Mesenchymal stem cell (in vitro differentiated cells and primary cell): ENCODE results near the gene TPR.

Experiments used
- DNase-seq: peaks from one replicate; pipeline ENCODE4 v3.0.0-alpha.2; 2013
- H2AFZ ChIP-seq: one replicate; pipeline ENCODE4 v1.6.1; 2013; ENCODE audit warnings: low read depth, mild to moderate bottlenecking, control low read depth, inconsistent platforms, low read length, moderate library complexity
- H2AK5ac ChIP-seq: 2 replicates; pipeline ENCODE4 v1.6.1; 2013; ENCODE audit warnings: low read length, moderate library complexity, mild to moderate bottlenecking, inconsistent platforms; ENCODE audit not compliant: severe bottlenecking
- H2BK120ac ChIP-seq: one replicate; pipeline ENCODE4 v1.6.1; 2013; ENCODE audit warnings: low read depth, mild to moderate bottlenecking, inconsistent platforms, low read length, moderate library complexity
- H2BK12ac ChIP-seq, 2 experiments: one replicate each; pipeline ENCODE4 v1.6.1; 2013; ENCODE audit warnings: inconsistent platforms in 2 of 2, low read length in 2 of 2, mild to moderate bottlenecking in 2 of 2, moderate library complexity in 2 of 2, control low read depth in 1 of 2
- H2BK15ac ChIP-seq: one replicate; pipeline ENCODE4 v1.6.1; 2013; ENCODE audit warnings: mild to moderate bottlenecking, low read depth, inconsistent platforms; ENCODE audit not compliant: poor library complexity, severe bottlenecking
- H2BK5ac ChIP-seq: 2 replicates; pipeline ENCODE4 v1.6.1; 2013; ENCODE audit warnings: low read depth, mild to moderate bottlenecking, low read length, control low read depth, inconsistent platforms; ENCODE audit not compliant: poor library complexity, severe bottlenecking
- H3K14ac ChIP-seq, 2 experiments: one replicate each; pipeline ENCODE4 v1.6.1; 2013; ENCODE audit warnings: inconsistent platforms in 2 of 2, low read length in 2 of 2, control low read depth in 1 of 2, mild to moderate bottlenecking in 1 of 2, moderate library complexity in 1 of 2
- H3K18ac ChIP-seq, 2 experiments: one replicate each; pipeline ENCODE4 v1.6.1; 2013; ENCODE audit warnings: inconsistent platforms in 2 of 2, low read length in 2 of 2, control low read depth in 1 of 2, low read depth in 1 of 2, mild to moderate bottlenecking in 1 of 2
- H3K23ac ChIP-seq, 2 experiments: one replicate each; pipeline ENCODE4 v1.6.1; 2013; ENCODE audit warnings: inconsistent platforms in 2 of 2, low read length in 2 of 2, mild to moderate bottlenecking in 2 of 2, moderate library complexity in 2 of 2, control low read depth in 1 of 2
- H3K27ac ChIP-seq: 2 replicates; pipeline ENCODE4 v1.5.1; 2013; ENCODE audit warnings: mild to moderate bottlenecking, moderate library complexity, low read length, control low read depth, inconsistent platforms; ENCODE audit not compliant: poor library complexity, severe bottlenecking
- H3K27me3 ChIP-seq, 2 experiments: 2 replicates each; pipeline versions ENCODE4 v1.6.1 to v1.7.0; 2013; ENCODE audit warnings: low read length in 2 of 2, mild to moderate bottlenecking in 2 of 2, moderate library complexity in 2 of 2, control low read depth in 1 of 2, inconsistent platforms in 1 of 2; ENCODE audit not compliant: control insufficient read depth in 1 of 2, insufficient read depth in 1 of 2
- H3K36me3 ChIP-seq, 2 experiments: 2 replicates each; pipeline versions ENCODE4 v1.6.1 to v1.7.0; 2013; ENCODE audit warnings: low read length in 2 of 2, control low read depth in 1 of 2, inconsistent platforms in 1 of 2, low read depth in 1 of 2, mild to moderate bottlenecking in 1 of 2; ENCODE audit not compliant: insufficient read depth in 2 of 2, control insufficient read depth in 1 of 2
- H3K4ac ChIP-seq, 2 experiments: one replicate each; pipeline ENCODE4 v1.6.1; 2013; ENCODE audit warnings: inconsistent platforms in 2 of 2, low read length in 2 of 2, mild to moderate bottlenecking in 2 of 2, moderate library complexity in 2 of 2, control low read depth in 1 of 2, low read depth in 1 of 2
- H3K4me1 ChIP-seq: 2 replicates; pipeline ENCODE4 v1.6.1; 2013; ENCODE audit warnings: low read depth, low read length, control low read depth; ENCODE audit not compliant: control insufficient read depth, insufficient read depth
- H3K4me2 ChIP-seq: 2 replicates; pipeline ENCODE4 v1.6.1; 2013; ENCODE audit warnings: low read length, mild to moderate bottlenecking, inconsistent platforms; ENCODE audit not compliant: poor library complexity, severe bottlenecking
- H3K4me3 ChIP-seq, 2 experiments: 2 replicates each; pipeline versions ENCODE4 v1.5.1 to v1.7.0; 2013; ENCODE audit warnings: low read length in 2 of 2, mild to moderate bottlenecking in 2 of 2, control low read depth in 1 of 2, low read depth in 1 of 2; ENCODE audit not compliant: insufficient read depth in 1 of 2
- H3K79me1 ChIP-seq: replicated peaks from 2 replicates; pipeline ENCODE4 v1.6.1; 2013; ENCODE audit warnings: mild to moderate bottlenecking, control low read depth, low read length, inconsistent platforms; ENCODE audit not compliant: poor library complexity, severe bottlenecking
- H3K9ac ChIP-seq: 2 replicates; pipeline ENCODE4 v1.7.0; 2013; ENCODE audit warnings: mild to moderate bottlenecking, low read length, moderate library complexity
- H3K9me3 ChIP-seq: 2 replicates; pipeline ENCODE4 v1.7.0; 2013; ENCODE audit warnings: mild to moderate bottlenecking, low read length; ENCODE audit not compliant: control insufficient read depth
- H4K8ac ChIP-seq: one replicate; pipeline ENCODE4 v1.6.1; 2013; ENCODE audit warnings: inconsistent platforms, mild to moderate bottlenecking, low read length, moderate library complexity
- H4K91ac ChIP-seq: one replicate; pipeline ENCODE4 v1.6.1; 2013; ENCODE audit warnings: mild to moderate bottlenecking, low read length, inconsistent platforms
- WGBS: methylation state at CpG from one replicate; pipeline ENCODE4 v1.1.7; 2013; ENCODE audit warnings: mixed read lengths; 5-methylcytosine and 5-hydroxymethylcytosine counted together

Gene TPR

DNA sequence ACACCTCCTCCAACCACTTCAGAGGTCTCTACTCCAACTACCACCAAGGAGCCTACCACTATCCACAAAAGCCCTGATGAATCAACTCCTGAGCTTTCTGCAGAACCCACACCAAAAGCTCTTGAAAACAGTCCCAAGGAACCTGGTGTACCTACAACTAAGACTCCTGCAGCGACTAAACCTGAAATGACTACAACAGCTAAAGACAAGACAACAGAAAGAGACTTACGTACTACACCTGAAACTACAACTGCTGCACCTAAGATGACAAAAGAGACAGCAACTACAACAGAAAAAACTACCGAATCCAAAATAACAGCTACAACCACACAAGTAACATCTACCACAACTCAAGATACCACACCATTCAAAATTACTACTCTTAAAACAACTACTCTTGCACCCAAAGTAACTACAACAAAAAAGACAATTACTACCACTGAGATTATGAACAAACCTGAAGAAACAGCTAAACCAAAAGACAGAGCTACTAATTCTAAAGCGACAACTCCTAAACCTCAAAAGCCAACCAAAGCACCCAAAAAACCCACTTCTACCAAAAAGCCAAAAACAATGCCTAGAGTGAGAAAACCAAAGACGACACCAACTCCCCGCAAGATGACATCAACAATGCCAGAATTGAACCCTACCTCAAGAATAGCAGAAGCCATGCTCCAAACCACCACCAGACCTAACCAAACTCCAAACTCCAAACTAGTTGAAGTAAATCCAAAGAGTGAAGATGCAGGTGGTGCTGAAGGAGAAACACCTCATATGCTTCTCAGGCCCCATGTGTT is 66.6 kb downstream of the TPR start:
- no peak overlapping the region for H2BK5ac ChIP-seq
- no peak overlapping the region for H2BK12ac ChIP-seq
- no peaks in the 10 kb centered on the region for H3K27me3 ChIP-seq
- H3K23ac ChIP-seq = no peak overlapping the region
- H2BK120ac ChIP-seq = no peak overlapping the region
- DNase-seq = no peak
- H3K4me1 ChIP-seq = no peaks in the 10 kb centered on the region
- no peak overlapping the region for H3K27ac ChIP-seq
- H4K8ac ChIP-seq = no peak overlapping the region
- WGBS = 90% methylated on average over 6 of the region's 6 CpGs
- no peaks in the 10 kb centered on the region for H3K9me3 ChIP-seq
- H3K36me3 ChIP-seq = peaks cover 0 to 51% of the 10 kb centered on the region in 2 experiments
- no peak overlapping the region for H3K9ac ChIP-seq
- no peak overlapping the region for H3K4me3 ChIP-seq
- no peak overlapping the region for H2BK15ac ChIP-seq
- H3K4ac ChIP-seq = no peak overlapping the region
- H3K79me1 ChIP-seq = no peaks in the 10 kb centered on the region
- no peak overlapping the region for H4K91ac ChIP-seq
- no peak overlapping the region for H3K4me2 ChIP-seq
- no peak overlapping the region for H3K14ac ChIP-seq
- no peak overlapping the region for H2AK5ac ChIP-seq
- no peak overlapping the region for H2AFZ ChIP-seq
- H3K18ac ChIP-seq = no peak overlapping the region

DNA sequence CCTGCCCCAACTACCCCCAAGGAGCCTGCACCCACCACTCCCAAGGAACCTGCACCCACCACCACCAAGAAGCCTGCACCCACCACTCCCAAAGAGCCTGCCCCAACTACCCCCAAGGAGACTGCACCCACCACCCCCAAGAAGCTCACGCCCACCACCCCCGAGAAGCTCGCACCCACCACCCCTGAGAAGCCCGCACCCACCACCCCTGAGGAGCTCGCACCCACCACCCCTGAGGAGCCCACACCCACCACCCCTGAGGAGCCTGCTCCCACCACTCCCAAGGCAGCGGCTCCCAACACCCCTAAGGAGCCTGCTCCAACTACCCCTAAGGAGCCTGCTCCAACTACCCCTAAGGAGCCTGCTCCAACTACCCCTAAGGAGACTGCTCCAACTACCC is 67.6 kb downstream of the TPR start:
- 97% methylated on average over 6 of the region's 6 CpGs for WGBS
- H2BK15ac ChIP-seq = no peak overlapping the region
- H3K79me1 ChIP-seq = no peaks in the 10 kb centered on the region
- H3K27me3 ChIP-seq = no peaks in the 10 kb centered on the region
- no peak overlapping the region for H3K18ac ChIP-seq
- no peak for DNase-seq
- H3K36me3 ChIP-seq = peaks cover 0 to 41% of the 10 kb centered on the region in 2 experiments
- H2BK12ac ChIP-seq = no peak overlapping the region
- no peak overlapping the region for H4K8ac ChIP-seq
- H3K9me3 ChIP-seq = no peaks in the 10 kb centered on the region
- no peak overlapping the region for H4K91ac ChIP-seq
- H2AFZ ChIP-seq = no peak overlapping the region
- no peak overlapping the region for H3K9ac ChIP-seq
- no peak overlapping the region for H2BK120ac ChIP-seq
- no peak overlapping the region for H3K4me2 ChIP-seq
- H3K23ac ChIP-seq = no peak overlapping the region
- H3K4me1 ChIP-seq = no peaks in the 10 kb centered on the region
- no peak overlapping the region for H2BK5ac ChIP-seq
- H3K4ac ChIP-seq = no peak overlapping the region
- no peak overlapping the region for H3K14ac ChIP-seq
- H3K4me3 ChIP-seq = no peak overlapping the region
- no peak overlapping the region for H2AK5ac ChIP-seq
- H3K27ac ChIP-seq = no peak overlapping the region

DNA sequence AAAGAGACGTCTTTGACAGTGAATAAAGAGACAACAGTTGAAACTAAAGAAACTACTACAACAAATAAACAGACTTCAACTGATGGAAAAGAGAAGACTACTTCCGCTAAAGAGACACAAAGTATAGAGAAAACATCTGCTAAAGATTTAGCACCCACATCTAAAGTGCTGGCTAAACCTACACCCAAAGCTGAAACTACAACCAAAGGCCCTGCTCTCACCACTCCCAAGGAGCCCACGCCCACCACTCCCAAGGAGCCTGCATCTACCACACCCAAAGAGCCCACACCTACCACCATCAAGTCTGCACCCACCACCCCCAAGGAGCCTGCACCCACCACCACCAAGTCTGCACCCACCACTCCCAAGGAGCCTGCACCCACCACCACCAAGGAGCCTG is 68.5 kb downstream of the TPR start:
- 95% methylated on average over 3 of the region's 3 CpGs for whole genome bisulfite sequencing

DNA sequence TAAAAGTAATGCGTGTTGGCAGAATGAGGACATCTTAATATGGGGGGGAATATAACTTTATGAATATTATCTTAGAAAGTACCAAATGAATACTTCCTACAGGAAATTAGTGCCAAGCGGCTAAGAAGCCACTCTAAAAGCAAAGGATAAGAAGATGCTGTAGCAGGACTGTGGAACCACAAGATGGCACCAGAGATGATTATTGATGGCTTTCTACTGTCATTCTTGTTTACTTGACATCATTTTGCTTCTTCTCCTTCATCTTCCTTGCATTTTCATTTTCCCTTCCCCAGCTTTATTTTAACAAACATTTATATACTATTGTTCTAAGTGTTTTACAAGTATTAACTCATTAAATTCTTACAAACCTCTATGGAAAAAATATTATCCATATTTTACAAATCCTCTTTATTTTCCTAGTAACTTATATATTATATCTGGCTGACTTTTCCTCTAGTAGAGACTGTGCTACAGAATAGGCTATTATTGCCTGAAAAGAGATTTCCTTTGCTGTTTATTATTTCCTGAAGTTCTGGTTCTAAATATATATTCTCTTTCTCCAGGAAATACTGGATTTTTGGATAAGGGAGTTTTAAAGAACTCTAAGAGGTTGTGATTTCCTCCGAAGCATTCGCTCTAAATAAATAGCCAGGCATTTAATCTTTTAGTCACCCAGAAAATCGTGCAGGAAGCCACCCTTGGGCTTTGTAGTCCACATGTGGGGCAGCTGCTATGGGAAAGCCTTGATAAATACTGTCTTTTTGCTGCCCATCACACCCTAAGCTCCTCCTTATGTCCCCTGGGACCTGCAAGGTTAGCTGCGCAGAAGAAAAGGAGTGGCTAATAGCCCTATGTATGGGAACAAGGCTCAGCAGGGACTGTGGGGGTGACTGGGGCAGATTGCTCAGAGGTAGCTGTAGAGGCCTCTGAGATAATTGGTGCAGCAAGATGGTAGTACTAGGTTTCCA is 69.8 kb downstream of the TPR start:
- no peak overlapping the region for H3K4me2 ChIP-seq
- no peak overlapping the region for H2BK15ac ChIP-seq
- no peaks in the 10 kb centered on the region for H3K9me3 ChIP-seq
- no peak overlapping the region for H4K8ac ChIP-seq
- H3K4ac ChIP-seq = no peak overlapping the region
- no peak overlapping the region for H3K27ac ChIP-seq
- no peak overlapping the region for H4K91ac ChIP-seq
- H3K9ac ChIP-seq = no peak overlapping the region
- H2BK120ac ChIP-seq = no peak overlapping the region
- H3K27me3 ChIP-seq = no peaks in the 10 kb centered on the region
- H2AK5ac ChIP-seq = no peak overlapping the region
- DNase-seq = peak; percentile 54
- 83% methylated on average over 5 of the region's 6 CpGs for WGBS
- H3K23ac ChIP-seq = no peak overlapping the region
- no peaks in the 10 kb centered on the region for H3K4me1 ChIP-seq
- H3K14ac ChIP-seq = no peak overlapping the region
- H3K4me3 ChIP-seq = no peak overlapping the region
- no peak overlapping the region for H3K18ac ChIP-seq
- no peak overlapping the region for H2BK12ac ChIP-seq
- H3K36me3 ChIP-seq = peaks cover 0 to 27% of the 10 kb centered on the region in 2 experiments
- no peak overlapping the region for H2BK5ac ChIP-seq
- H3K79me1 ChIP-seq = no peaks in the 10 kb centered on the region
- no peak overlapping the region for H2AFZ ChIP-seq

More for the DNA sequence above, 68.5 kb downstream of the TPR start:
- no peak overlapping the region for H3K9ac ChIP-seq
- no peaks in the 10 kb centered on the region for H3K9me3 ChIP-seq
- no peak overlapping the region for H3K14ac ChIP-seq
- H3K4me2 ChIP-seq = no peak overlapping the region
- no peaks in the 10 kb centered on the region for H3K79me1 ChIP-seq
- H4K91ac ChIP-seq = no peak overlapping the region
- H2BK120ac ChIP-seq = no peak overlapping the region
- no peak overlapping the region for H3K4me3 ChIP-seq
- no peak overlapping the region for H2BK12ac ChIP-seq
- no peak overlapping the region for H3K23ac ChIP-seq
- no peak overlapping the region for H3K18ac ChIP-seq
- H2BK5ac ChIP-seq = no peak overlapping the region
- H3K27me3 ChIP-seq = no peaks in the 10 kb centered on the region
- H3K4ac ChIP-seq = no peak overlapping the region
- no peak for DNase-seq
- no peak overlapping the region for H2BK15ac ChIP-seq
- no peak overlapping the region for H2AFZ ChIP-seq
- no peak overlapping the region for H4K8ac ChIP-seq
- no peak overlapping the region for H2AK5ac ChIP-seq
- peaks cover 0 to 36% of the 10 kb centered on the region in 2 experiments for H3K36me3 ChIP-seq
- no peaks in the 10 kb centered on the region for H3K4me1 ChIP-seq
- H3K27ac ChIP-seq = no peak overlapping the region
